ENCODE results near the gene MARCHF9. TPM values are rescaled to one million over a fixed set of nuclear protein-coding genes. Genes with fewer than 3 reads are reported as not detected.
A peak's percentile ranks its signal among the peaks of the same experiment; 100 is the strongest.

The MARCHF9 gene
- total RNA-seq, 1 donor from 2014 or later, result 13.8 TPM

- TF ChIP-seq CTCF (IDR thresholded peaks at IDR 0.05; ENCODE audit: borderline replicate concordance), result no peak
- H3K36me3 ChIP-seq, result peaks cover 18% of the 10 kb centered on the region
- peaks cover 48% of the 10 kb centered on the region for H3K27me3 ChIP-seq (ENCODE audit: low read depth)
- no peak overlapping the region for H3K4me3 ChIP-seq
- intact Hi-C loops (cut with micrococcal nuclease), result no loop called here
- DNase-seq, result no peak
- H3K27ac ChIP-seq (replicated peaks), result no peak overlapping the region
- H3K9me3 ChIP-seq (replicated peaks), result no peaks in the 10 kb centered on the region
- H3K4me1 ChIP-seq, result peaks cover 41% of the 10 kb centered on the region
These were observed 12.4 kb downstream of the MARCHF9 start for GRCh38 chr12:57767305-57767698.

GRCh38 chr12:57767876-57768275 is 13.0 kb downstream of the MARCHF9 start:
- peaks cover 47% of the 10 kb centered on the region for H3K4me1 ChIP-seq
- peaks cover 18% of the 10 kb centered on the region for H3K36me3 ChIP-seq

GRCh38 chr12:57769594-57769993 is 14.7 kb downstream of the MARCHF9 start:
- no peak for TF ChIP-seq CTCF (IDR thresholded peaks at IDR 0.05; ENCODE audit: borderline replicate concordance)
- no peaks in the 10 kb centered on the region for H3K9me3 ChIP-seq (replicated peaks)
- peaks cover 18% of the 10 kb centered on the region for H3K36me3 ChIP-seq
- no peak overlapping the region for H3K4me3 ChIP-seq
- H3K27me3 ChIP-seq (ENCODE audit: low read depth), result peaks cover 25% of the 10 kb centered on the region
- no peak overlapping the region for H3K27ac ChIP-seq (replicated peaks)
- peaks cover 51% of the 10 kb centered on the region for H3K4me1 ChIP-seq
- DNase-seq, result no peak
- intact Hi-C loops (cut with micrococcal nuclease), result no loop called here

More at GRCh38 chr12:57767876-57768275, 13.0 kb downstream of the MARCHF9 start:
- no peak overlapping the region for H3K4me3 ChIP-seq
- TF ChIP-seq CTCF (IDR thresholded peaks at IDR 0.05; ENCODE audit: borderline replicate concordance), result no peak
- peaks cover 43% of the 10 kb centered on the region for H3K27me3 ChIP-seq (ENCODE audit: low read depth)
- intact Hi-C loops (cut with micrococcal nuclease), result no loop called here
- H3K9me3 ChIP-seq (replicated peaks), result no peaks in the 10 kb centered on the region
- H3K27ac ChIP-seq (replicated peaks), result no peak overlapping the region
- no peak for DNase-seq

- peaks cover 39% of the 10 kb centered on the region for H3K4me1 ChIP-seq
- no peak overlapping the region for H3K4me3 ChIP-seq
- peaks cover 18% of the 10 kb centered on the region for H3K36me3 ChIP-seq
- no peak overlapping the region for H3K27ac ChIP-seq (replicated peaks)
- intact Hi-C loops (cut with micrococcal nuclease), result no loop called here
- peaks cover 14% of the 10 kb centered on the region for H3K27me3 ChIP-seq (ENCODE audit: low read depth)
- H3K9me3 ChIP-seq (replicated peaks), result no peaks in the 10 kb centered on the region
- no peak for DNase-seq
- no peak for TF ChIP-seq CTCF (IDR thresholded peaks at IDR 0.05; ENCODE audit: borderline replicate concordance)
These were observed 15.8 kb downstream of the MARCHF9 start for GRCh38 chr12:57770734-57771133.

GRCh38 chr12:57771236-57771872 is 16.5 kb downstream of the MARCHF9 start:
- Histone ChIP-seq H3K27ac (replicated peaks) (peak overlapping the region; percentile 95), H3K4me1 (peaks cover 33% of the 10 kb centered on the region), H3K4me3 (peak overlapping the region; percentile 92), H3K27me3 (ENCODE audit: low read depth) (peaks cover 8% of the 10 kb centered on the region), H3K36me3 (peaks cover 18% of the 10 kb centered on the region), H3K9me3 (replicated peaks) (no peaks in the 10 kb centered on the region)
- intact Hi-C loops (cut with micrococcal nuclease), result no loop called here
- peak; percentile 86 for DNase-seq
- no peak for TF ChIP-seq CTCF (IDR thresholded peaks at IDR 0.05; ENCODE audit: borderline replicate concordance)
